MM.1S (cell line): ENCODE data around the gene GON7.

Experiments used
- DNase-seq: peaks from one replicate; pipeline ENCODE4 v3.0.0-alpha.2; 2015
- H2AFZ ChIP-seq: fragments of 300-600 bp; sonication (generic); 2 replicates; pipeline ENCODE4 v1.6.0; 2016; ENCODE audit warnings: antibody characterized with exemption, low read length
- H3F3A ChIP-seq: fragments of 300-600 bp; sonication (generic); 2 replicates; pipeline ENCODE4 v1.6.1; 2016; ENCODE audit warnings: mild to moderate bottlenecking, antibody characterized with exemption, low read length, moderate library complexity, mixed read lengths; ENCODE audit not compliant: insufficient read depth
- H3K27ac ChIP-seq: fragments of 300-600 bp; sonication (generic); 2 replicates; pipeline ENCODE4 v1.5.1; 2016; ENCODE audit warnings: mild to moderate bottlenecking, low read length
- H3K27me3 ChIP-seq: fragments of 300-600 bp; sonication (generic); replicated peaks from 2 replicates; pipeline ENCODE4 v1.6.0; 2016; ENCODE audit warnings: low read length; ENCODE audit not compliant: insufficient read depth
- H3K36me3 ChIP-seq: fragments of 300-600 bp; sonication (generic); replicated peaks from 2 replicates; pipeline ENCODE4 v1.6.1; 2016; ENCODE audit warnings: mild to moderate bottlenecking, low read length, mixed read lengths; ENCODE audit not compliant: insufficient read depth
- H3K4me1 ChIP-seq: fragments of 300-600 bp; sonication (generic); 2 replicates; pipeline ENCODE4 v1.6.1; 2016; ENCODE audit warnings: low read length, mixed read lengths
- H3K4me2 ChIP-seq: fragments of 300-600 bp; sonication (generic); 2 replicates; pipeline ENCODE4 v1.6.0; 2016; ENCODE audit warnings: low read depth, low read length
- H3K4me3 ChIP-seq: fragments of 300-600 bp; sonication (generic); 2 replicates; pipeline ENCODE4 v1.5.1; 2016; ENCODE audit warnings: low read length, mixed read lengths
- H3K79me2 ChIP-seq: fragments of 300-600 bp; sonication (generic); 2 replicates; pipeline ENCODE4 v1.6.1; 2016; ENCODE audit warnings: mixed run types, low read length, mixed read lengths
- H3K9ac ChIP-seq: fragments of 300-600 bp; sonication (generic); 2 replicates; pipeline ENCODE4 v1.6.1; 2016; ENCODE audit warnings: low read length, mixed read lengths
- H3K9me2 ChIP-seq: fragments of 300-600 bp; sonication (generic); replicated peaks from 2 replicates; pipeline ENCODE4 v1.6.1; 2016; ENCODE audit warnings: mild to moderate bottlenecking, low read length, mixed read lengths; ENCODE audit not compliant: insufficient read depth
- H3K9me3 ChIP-seq: fragments of 300-600 bp; sonication (generic); replicated peaks from 2 replicates; pipeline ENCODE4 v1.6.1; 2016; ENCODE audit warnings: mild to moderate bottlenecking, low read length, mixed read lengths; ENCODE audit not compliant: insufficient read depth
- H4K20me1 ChIP-seq: fragments of 300-600 bp; sonication (generic); 2 replicates; pipeline ENCODE4 v1.6.1; 2016; ENCODE audit warnings: mild to moderate bottlenecking, low read length, moderate library complexity, mixed read lengths; ENCODE audit not compliant: insufficient read depth
- CTCF ChIP-seq: fragments of 300-600 bp; sonication (generic); IDR thresholded peaks from 2 replicates; pipeline ENCODE4 v1.5.1; 2016; ENCODE audit warnings: antibody characterized with exemption, low read length, mixed read lengths
- EZH2 ChIP-seq: fragments of 300-600 bp; sonication (generic); optimal IDR thresholded peaks from 2 replicates; pipeline ENCODE3; 2017; ENCODE audit warnings: low read depth, mild to moderate bottlenecking, antibody characterized with exemption, low read length, mixed read lengths
- EZH2phosphoT487 ChIP-seq: fragments of 300-600 bp; sonication (generic); IDR thresholded peaks from 2 replicates; pipeline ENCODE4 v1.6.1; 2018; ENCODE audit warnings: antibody characterized with exemption, low read length

The GON7 gene

GRCh38 chr14:93230539-93230938 is 23.7 kb upstream of the GON7 start:
- Histone ChIP-seq H3K36me3 (no peaks in the 10 kb centered on the region), H3K27me3 (no peaks in the 10 kb centered on the region), H3K4me1 (no peaks in the 10 kb centered on the region), H4K20me1 (no peaks in the 10 kb centered on the region), H3K4me3 (no peak overlapping the region), H3F3A (no peaks in the 10 kb centered on the region), H2AFZ (no peak overlapping the region), H3K27ac (no peak overlapping the region), H3K79me2 (no peaks in the 10 kb centered on the region), H3K9me2 (no peaks in the 10 kb centered on the region), H3K4me2 (no peak overlapping the region), H3K9ac (no peak overlapping the region), H3K9me3 (no peaks in the 10 kb centered on the region)
- no peak for TF ChIP-seq EZH2phosphoT487
- TF ChIP-seq EZH2, result no peak
- no peak for TF ChIP-seq CTCF
- no peak for DNase-seq

- Histone ChIP-seq H3K4me3 (no peak overlapping the region), H2AFZ (no peak overlapping the region), H3K9me3 (no peaks in the 10 kb centered on the region), H3K36me3 (no peaks in the 10 kb centered on the region), H3K9ac (no peak overlapping the region), H4K20me1 (no peaks in the 10 kb centered on the region), H3F3A (no peaks in the 10 kb centered on the region), H3K79me2 (no peaks in the 10 kb centered on the region), H3K4me1 (no peaks in the 10 kb centered on the region), H3K4me2 (no peak overlapping the region), H3K27me3 (no peaks in the 10 kb centered on the region), H3K9me2 (no peaks in the 10 kb centered on the region), H3K27ac (no peak overlapping the region)
- TF ChIP-seq EZH2, result no peak
- DNase-seq, result no peak
Observed at GRCh38 chr14:93228550-93228949, 21.7 kb upstream of the GON7 start.

GRCh38 chr14:93223565-93223964 is 16.7 kb upstream of the GON7 start:
- H3K9me3 ChIP-seq, result no peaks in the 10 kb centered on the region
- H3K27me3 ChIP-seq, result no peaks in the 10 kb centered on the region
- H2AFZ ChIP-seq, result no peak overlapping the region
- H3K4me1 ChIP-seq, result no peaks in the 10 kb centered on the region
- H3K9ac ChIP-seq, result no peak overlapping the region
- H3K79me2 ChIP-seq, result no peaks in the 10 kb centered on the region
- TF ChIP-seq CTCF, result no peak
- no peak for TF ChIP-seq EZH2phosphoT487
- no peak for TF ChIP-seq EZH2
- H3K27ac ChIP-seq, result no peak overlapping the region
- no peaks in the 10 kb centered on the region for H4K20me1 ChIP-seq
- no peaks in the 10 kb centered on the region for H3F3A ChIP-seq
- H3K36me3 ChIP-seq, result no peaks in the 10 kb centered on the region
- H3K9me2 ChIP-seq, result no peaks in the 10 kb centered on the region
- no peak overlapping the region for H3K4me3 ChIP-seq
- no peak for DNase-seq
- no peak overlapping the region for H3K4me2 ChIP-seq

GRCh38 chr14:93220509-93220908 is 13.6 kb upstream of the GON7 start:
- Histone ChIP-seq H3K4me1 (no peaks in the 10 kb centered on the region), H3K4me3 (no peak overlapping the region), H3K9ac (no peak overlapping the region), H2AFZ (no peak overlapping the region), H4K20me1 (no peaks in the 10 kb centered on the region), H3K4me2 (no peak overlapping the region), H3K36me3 (no peaks in the 10 kb centered on the region), H3K9me2 (no peaks in the 10 kb centered on the region), H3K9me3 (no peaks in the 10 kb centered on the region), H3K79me2 (no peaks in the 10 kb centered on the region), H3F3A (no peaks in the 10 kb centered on the region), H3K27ac (no peak overlapping the region), H3K27me3 (no peaks in the 10 kb centered on the region)
- no peak for DNase-seq
- TF ChIP-seq EZH2 (no peak), CTCF (no peak), EZH2phosphoT487 (no peak)
